Transverse colon (tissue), 4 donors: Measurements from ENCODE around the gene CSF3R.

ENCODE experiments used
- CTCF ChIP-seq, 5 experiments: fragments of 200-600 bp in 3 of 5; fragments of 450-650 bp in 2 of 5; sonication (generic) in 3 of 5; IDR thresholded peaks; 1 replicate in 2 of 5; 2 replicates in 3 of 5; pipeline ENCODE4 v1.5.1; 2016 to 2017; ENCODE audit warnings: antibody characterized with exemption in 5 of 5, inconsistent platforms in 3 of 5, mild to moderate bottlenecking in 2 of 5, moderate library complexity in 1 of 5
- EP300 ChIP-seq: sonication (generic); formaldehyde crosslinking; IDR thresholded peaks from one replicate; pipeline ENCODE4 v1.6.1; 2017; ENCODE audit warnings: antibody characterized with exemption, low read depth
- POLR2A ChIP-seq: fragments of 450-650 bp; IDR thresholded peaks from one replicate; pipeline ENCODE4 v1.6.1; 2016; ENCODE audit warnings: antibody characterized with exemption, mild to moderate bottlenecking, moderate library complexity
- POLR2AphosphoS5 ChIP-seq, 3 donors: sonication (generic); formaldehyde crosslinking; IDR thresholded peaks; one replicate each; pipeline ENCODE4 v1.6.1; 2016; ENCODE audit warnings: antibody characterized with exemption in 3 of 3

GRCh38 chr1:36486439-36487335 lies 4.0 kb upstream of the CSF3R start:
- TF ChIP-seq CTCF (IDR thresholded peaks at IDR 0.05): no peak
- no peak for TF ChIP-seq EP300
- TF ChIP-seq POLR2A: no peak
- TF ChIP-seq POLR2AphosphoS5 (IDR thresholded peaks at IDR 0.05): peak in 1 of 3 donors; percentile 14
